SKM-1 treated with dmso at 0.1 percent for 144 hours (cell line): ENCODE data around the gene IL32.
A peak's percentile ranks its signal among the peaks of the same experiment; 100 is the strongest.

Experiments used
- DNase-seq: peaks from one replicate; lab custom pipeline; 2025; ENCODE audit not compliant: unreplicated experiment; lab: John Stamatoyannopoulos, UW

The IL32 gene

GRCh38 chr16:3027983-3028715, 37.3 kb upstream of the IL32 start:
- DNase-seq, result peak; percentile 62

DNA sequence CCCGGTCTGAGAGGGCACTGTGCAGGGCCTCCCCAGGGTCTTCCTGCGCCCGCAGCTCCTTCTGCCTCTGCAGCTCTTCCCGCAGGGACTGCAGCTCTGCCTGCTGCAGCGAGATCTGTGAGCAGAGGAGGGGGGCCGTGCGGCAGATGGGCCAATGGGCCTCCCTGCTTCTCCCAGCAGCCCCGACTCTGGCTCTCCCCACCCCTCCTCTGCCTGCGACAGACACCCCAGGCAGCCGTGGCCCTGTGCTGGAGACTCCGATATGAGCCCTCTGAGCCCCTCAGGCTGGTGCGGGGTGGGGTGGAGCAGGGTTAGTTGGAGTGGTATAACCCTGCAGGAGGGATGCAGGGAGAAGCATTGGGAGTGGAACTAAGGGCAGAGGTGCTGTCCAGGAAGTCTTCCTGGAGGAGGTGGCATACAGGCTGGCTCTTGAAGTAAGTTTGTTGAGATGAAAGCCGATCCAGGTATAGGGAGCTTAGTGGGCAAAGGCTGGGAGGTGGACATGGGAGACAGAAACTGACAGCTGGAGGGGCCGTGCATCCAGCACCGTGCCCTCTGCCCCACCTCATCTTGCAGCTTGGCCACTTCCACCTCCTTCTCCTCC, 36.6 kb upstream of the IL32 start:
- no peak for DNase-seq

DNA sequence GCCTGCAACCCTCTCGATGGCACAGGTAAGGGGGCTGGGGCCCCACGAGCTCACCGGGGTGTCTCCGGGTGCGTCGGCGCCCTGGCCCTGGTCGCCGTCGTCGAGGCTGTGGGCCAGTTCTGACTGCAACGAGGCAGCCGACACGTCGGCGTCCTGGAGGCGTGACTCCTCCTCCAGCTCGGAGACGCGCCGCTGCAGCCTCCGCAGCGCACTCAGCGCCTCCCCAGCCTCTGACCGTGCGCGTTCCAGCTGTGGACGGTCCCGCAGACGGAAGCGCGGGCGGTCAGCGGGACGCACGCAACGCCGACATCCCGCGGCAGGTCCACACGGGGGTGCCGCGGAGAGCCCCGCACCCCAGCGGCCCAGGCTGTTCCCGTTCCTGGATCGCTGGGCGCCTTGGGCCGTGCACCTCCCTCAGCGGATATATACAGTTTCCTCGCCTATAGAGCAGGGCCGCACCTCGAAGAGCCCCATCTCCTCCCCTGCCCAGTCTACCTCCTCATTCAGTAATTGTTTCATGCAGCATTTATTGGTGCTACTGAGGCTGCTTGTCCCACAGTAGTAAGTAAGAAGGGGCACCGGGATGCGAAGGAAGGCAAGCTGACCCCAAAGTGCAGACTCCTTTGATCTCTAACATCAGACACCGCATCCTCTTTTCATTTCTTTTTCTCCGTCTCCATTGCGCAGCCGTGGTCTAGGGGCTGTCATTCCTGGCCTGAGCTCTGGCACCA, 35.8 kb upstream of the IL32 start:
- DNase-seq, result no peak

- DNase-seq, result no peak
These were observed 34.9 kb upstream of the IL32 start for GRCh38 chr16:3030222-3031212.

- DNase-seq, result no peak
These were observed 32.8 kb upstream of the IL32 start for GRCh38 chr16:3032624-3033023.

DNA sequence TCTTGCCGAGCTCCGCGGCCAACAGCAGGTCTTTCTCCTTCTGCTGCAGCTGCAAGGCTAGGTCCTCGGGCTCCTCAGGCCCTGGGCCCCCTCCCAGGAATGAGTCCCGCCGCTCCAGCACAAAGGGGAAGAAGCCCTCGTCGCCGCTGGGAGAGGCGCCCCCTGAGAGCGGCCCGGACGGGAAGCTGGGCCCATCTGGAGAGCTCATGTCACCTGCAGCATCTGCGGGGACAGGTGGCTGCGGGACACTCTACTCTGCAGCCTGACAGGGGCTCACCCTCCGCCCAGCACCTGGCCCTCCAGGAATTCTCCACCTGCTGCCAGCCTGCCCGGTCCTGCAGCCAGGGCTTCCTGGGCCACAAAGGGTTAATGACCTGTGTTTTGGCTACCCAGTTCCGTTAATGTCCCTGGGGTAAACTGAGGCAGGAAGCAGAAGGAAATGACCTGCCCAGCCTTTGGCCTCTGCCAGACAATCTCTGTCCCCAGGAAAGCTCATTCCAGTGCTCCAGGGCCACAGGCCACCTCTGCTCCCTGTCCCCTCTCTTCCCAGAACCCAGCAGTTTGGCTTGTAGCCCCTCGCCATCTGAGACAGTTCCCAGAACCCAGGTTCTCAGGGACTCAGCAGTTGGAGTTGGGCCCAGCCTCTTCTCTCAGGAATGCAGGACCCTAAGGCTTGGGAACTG, 30.0 kb upstream of the IL32 start:
- DNase-seq, result no peak

- no peak for DNase-seq
These were observed 29.3 kb upstream of the IL32 start for GRCh38 chr16:3035972-3036725.

DNA sequence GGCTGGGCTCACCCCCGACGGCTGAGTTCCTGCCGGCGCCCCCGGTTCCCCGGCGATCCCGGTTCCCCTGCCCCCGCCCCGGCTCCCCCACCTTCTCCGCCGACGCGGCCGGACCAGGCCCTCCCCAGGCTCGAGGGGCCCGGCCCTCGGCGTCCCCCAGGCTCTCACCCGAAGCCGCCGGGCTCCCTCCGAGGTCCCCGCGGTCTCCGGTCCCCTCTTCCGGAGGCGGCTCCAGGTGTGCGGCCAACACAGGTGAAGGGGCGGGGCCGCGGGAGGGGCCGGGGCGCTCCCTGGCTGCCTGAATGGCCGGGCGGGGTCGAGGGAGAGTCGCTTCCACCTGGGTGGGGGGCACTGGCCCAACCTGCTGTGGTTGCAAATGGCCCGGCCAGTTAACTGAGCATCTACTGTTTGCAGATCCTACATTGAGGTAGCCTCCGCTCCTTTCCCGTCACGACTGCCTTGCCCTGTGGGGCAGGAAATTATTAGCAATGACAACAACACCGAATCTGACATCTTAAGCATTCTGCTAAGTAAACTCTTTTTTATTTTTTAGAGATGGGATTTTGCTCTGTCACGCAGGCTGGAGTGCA, 28.6 kb upstream of the IL32 start, which contains the start of gene BICDL2:
Gene BICDL2, minus strand, starts transcription at position 219 of the 590 bp plus-strand sequence. CDS start 1,448 bp downstream, outside the sequence.
- DNase-seq, result no peak

GRCh38 chr16:3038256-3038655, 27.2 kb upstream of the IL32 start:
- DNase-seq, result no peak

DNA sequence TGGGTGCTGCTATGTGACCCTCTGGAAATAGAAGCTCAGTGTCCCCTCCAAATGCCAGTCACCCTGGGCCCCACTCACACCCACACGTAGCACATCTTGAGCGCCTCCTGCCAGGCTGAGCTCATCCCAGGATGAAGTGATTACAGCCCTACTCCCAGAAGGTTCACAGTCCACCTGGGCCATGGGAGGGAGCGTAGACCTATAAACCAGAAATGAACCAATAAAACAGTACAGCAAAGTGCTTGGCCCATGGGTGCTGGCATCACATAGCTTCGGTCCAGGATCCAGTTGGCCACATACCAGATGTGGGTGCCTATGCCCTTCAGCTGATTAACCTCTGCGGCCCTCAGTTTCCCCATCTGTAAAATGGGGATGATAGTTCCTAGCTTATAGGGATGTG, 26.5 kb upstream of the IL32 start:
- no peak for DNase-seq

- no peak for DNase-seq
These were observed 23.1 kb upstream of the IL32 start for GRCh38 chr16:3042376-3042775.

GRCh38 chr16:3044708-3045107, 20.7 kb upstream of the IL32 start:
- DNase-seq, result no peak

- no peak for DNase-seq
These were observed 19.4 kb upstream of the IL32 start, which contains the start of gene MMP25 for GRCh38 chr16:3045758-3046640. Gene MMP25, plus strand, starts transcription at chr16:3046561. Its CDS starts 357 bp downstream, at chr16:3046918.

DNA sequence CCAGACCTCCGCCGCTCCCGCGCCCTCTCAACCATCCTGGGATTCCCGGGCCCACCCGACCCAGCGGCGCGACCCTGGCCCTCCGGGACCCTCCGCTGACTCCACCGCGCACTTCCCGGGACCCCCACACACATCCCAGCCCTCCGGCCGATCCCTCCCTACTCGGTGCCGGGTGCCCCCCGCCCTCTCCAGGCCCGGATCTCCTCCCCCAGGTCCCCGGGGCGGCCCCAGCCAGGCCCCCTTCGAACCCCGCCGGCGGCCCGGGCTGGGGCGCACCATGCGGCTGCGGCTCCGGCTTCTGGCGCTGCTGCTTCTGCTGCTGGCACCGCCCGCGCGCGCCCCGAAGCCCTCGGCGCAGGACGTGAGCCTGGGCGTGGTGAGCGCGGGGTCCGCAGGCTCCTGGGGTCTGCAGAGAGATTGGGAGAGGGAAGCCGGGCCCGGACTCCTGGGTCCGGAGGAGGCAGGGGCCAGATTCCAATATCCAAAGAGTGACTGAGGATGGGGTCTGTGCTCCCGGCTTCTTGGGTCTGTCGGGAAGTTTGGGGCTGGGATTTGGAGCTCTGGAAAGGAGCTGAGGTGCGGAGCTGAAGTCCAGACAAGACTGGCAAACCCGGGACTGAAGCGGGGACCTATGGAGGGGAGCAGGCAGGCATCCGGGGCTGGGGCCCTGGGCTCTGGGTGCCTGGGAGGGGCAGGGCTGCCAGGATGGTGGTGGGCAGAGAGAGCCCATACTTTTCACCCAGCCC, 18.6 kb upstream of the IL32 start:
- no peak for DNase-seq

DNA sequence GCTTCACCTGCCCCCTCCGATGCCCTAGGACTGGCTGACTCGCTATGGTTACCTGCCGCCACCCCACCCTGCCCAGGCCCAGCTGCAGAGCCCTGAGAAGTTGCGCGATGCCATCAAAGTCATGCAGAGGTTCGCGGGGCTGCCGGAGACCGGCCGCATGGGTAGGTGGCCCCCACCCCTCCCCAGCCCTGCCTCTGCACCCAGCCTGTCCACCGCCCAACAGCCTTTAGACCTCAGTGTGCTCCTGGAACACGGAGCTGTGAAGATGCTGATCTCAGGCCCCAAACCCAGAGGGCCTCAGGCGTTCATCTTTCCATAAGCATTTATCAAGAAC, 18.1 kb upstream of the IL32 start:
- no peak for DNase-seq

DNA sequence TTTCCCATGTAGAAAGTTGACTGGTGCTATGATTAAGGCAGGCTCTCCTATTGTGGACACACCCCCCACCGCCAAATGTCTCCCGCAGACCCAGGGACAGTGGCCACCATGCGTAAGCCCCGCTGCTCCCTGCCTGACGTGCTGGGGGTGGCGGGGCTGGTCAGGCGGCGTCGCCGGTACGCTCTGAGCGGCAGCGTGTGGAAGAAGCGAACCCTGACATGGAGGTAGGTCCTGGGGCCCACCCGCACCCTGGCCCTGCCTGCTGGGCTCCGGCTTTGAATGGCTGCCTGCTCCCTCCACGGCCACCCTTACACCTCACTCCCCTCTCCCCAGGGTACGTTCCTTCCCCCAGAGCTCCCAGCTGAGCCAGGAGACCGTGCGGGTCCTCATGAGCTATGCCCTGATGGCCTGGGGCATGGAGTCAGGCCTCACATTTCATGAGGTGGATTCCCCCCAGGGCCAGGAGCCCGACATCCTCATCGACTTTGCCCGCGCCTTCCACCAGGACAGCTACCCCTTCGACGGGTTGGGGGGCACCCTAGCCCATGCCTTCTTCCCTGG, 15.4 kb upstream of the IL32 start:
- no peak for DNase-seq

GRCh38 chr16:3050487-3050886, 15.0 kb upstream of the IL32 start:
- no peak for DNase-seq
